MM.1S (cell line): Measurements from ENCODE around the gene OR10S1.

Experiments
- EZH2 ChIP-seq: fragments of 300-600 bp; sonication (generic); optimal IDR thresholded peaks from 2 replicates; pipeline ENCODE3; 2017; ENCODE audit warnings: low read depth, mild to moderate bottlenecking, antibody characterized with exemption, low read length, mixed read lengths
- TF ChIP-seq, protein P1 (sequence below): fragments of 300-600 bp; sonication (generic); IDR thresholded peaks from 2 replicates; pipeline ENCODE4 v1.5.1; 2016; ENCODE audit warnings: antibody characterized with exemption, low read length, mixed read lengths

- TF ChIP-seq, protein P1, sequence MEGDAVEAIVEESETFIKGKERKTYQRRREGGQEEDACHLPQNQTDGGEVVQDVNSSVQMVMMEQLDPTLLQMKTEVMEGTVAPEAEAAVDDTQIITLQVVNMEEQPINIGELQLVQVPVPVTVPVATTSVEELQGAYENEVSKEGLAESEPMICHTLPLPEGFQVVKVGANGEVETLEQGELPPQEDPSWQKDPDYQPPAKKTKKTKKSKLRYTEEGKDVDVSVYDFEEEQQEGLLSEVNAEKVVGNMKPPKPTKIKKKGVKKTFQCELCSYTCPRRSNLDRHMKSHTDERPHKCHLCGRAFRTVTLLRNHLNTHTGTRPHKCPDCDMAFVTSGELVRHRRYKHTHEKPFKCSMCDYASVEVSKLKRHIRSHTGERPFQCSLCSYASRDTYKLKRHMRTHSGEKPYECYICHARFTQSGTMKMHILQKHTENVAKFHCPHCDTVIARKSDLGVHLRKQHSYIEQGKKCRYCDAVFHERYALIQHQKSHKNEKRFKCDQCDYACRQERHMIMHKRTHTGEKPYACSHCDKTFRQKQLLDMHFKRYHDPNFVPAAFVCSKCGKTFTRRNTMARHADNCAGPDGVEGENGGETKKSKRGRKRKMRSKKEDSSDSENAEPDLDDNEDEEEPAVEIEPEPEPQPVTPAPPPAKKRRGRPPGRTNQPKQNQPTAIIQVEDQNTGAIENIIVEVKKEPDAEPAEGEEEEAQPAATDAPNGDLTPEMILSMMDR: no peak
- TF ChIP-seq EZH2: no peak
Observed at GRCh38 chr11:123956752-123957151, 20.8 kb downstream of the OR10S1 start.
